Vagina (tissue), 2 donors: ENCODE data around the gene WWOX.
"Not testable (repeated sequence)": the region's sequence is repeated elsewhere in the genome, so short reads cannot be mapped to it uniquely, and the experiment has no call there.

Experiments used
- POLR2A ChIP-seq, 2 donors: fragments of 450-650 bp; IDR thresholded peaks; one replicate each; pipeline ENCODE4 v1.6.1; 2017; ENCODE audit warnings: antibody characterized with exemption in 2 of 2, mild to moderate bottlenecking in 2 of 2, moderate library complexity in 2 of 2
- POLR2AphosphoS5 ChIP-seq, 2 donors: sonication (generic); formaldehyde crosslinking; IDR thresholded peaks; one replicate each; pipeline ENCODE4 v1.9.0; 2017; ENCODE audit warnings: antibody characterized with exemption in 2 of 2, mild to moderate bottlenecking in 2 of 2, low read depth in 1 of 2; ENCODE audit not compliant: insufficient read depth in 1 of 2
- TF ChIP-seq, protein P1 (sequence below), 3 experiments: fragments of 450-650 bp in 2 of 3; fragments of 200-600 bp in 1 of 3; sonication (generic) in 1 of 3; IDR thresholded peaks; one replicate each; pipeline ENCODE4 v1.5.1; 2017 to 2019; ENCODE audit warnings: antibody characterized with exemption in 3 of 3, mild to moderate bottlenecking in 2 of 3, moderate library complexity in 2 of 3

DNA sequence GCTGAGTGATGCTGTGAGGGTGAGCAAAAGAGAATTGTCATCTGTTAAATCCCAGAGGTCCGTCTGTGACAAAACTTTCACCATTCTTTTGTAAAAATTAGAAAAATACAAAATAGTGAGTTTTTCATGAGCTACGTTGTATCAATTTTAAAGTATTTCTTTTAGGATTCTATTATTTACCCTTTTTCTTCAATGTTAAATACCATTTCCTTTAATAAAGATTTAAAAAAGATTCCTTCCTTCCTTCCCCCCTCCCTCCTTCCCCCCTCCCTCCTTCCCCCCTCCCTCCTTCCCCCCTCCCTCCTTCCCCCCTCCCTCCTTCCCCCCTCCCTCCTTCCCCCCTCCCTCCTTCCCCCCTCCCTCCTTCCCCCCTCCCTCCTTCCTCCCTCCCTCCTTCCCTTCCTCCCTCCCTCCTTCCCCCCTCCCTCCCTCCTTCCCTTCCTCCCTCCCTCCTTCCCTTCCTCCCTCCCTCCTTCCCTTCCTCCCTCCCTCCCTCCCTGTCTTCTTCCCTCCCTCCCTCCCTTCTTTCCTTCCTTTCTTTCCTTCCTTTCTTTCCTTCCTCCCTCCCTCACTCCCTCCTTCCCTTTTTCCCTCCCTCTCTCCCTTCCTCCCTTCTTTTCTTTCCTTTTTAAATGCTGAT is 505.1 kb downstream of the WWOX start:
- TF ChIP-seq, protein P1, sequence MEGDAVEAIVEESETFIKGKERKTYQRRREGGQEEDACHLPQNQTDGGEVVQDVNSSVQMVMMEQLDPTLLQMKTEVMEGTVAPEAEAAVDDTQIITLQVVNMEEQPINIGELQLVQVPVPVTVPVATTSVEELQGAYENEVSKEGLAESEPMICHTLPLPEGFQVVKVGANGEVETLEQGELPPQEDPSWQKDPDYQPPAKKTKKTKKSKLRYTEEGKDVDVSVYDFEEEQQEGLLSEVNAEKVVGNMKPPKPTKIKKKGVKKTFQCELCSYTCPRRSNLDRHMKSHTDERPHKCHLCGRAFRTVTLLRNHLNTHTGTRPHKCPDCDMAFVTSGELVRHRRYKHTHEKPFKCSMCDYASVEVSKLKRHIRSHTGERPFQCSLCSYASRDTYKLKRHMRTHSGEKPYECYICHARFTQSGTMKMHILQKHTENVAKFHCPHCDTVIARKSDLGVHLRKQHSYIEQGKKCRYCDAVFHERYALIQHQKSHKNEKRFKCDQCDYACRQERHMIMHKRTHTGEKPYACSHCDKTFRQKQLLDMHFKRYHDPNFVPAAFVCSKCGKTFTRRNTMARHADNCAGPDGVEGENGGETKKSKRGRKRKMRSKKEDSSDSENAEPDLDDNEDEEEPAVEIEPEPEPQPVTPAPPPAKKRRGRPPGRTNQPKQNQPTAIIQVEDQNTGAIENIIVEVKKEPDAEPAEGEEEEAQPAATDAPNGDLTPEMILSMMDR (IDR thresholded peaks at IDR 0.05) = not testable (repeated sequence)
- TF ChIP-seq POLR2A (IDR thresholded peaks at IDR 0.05); POLR2AphosphoS5 (IDR thresholded peaks at IDR 0.05; ENCODE audit: insufficient read depth in 1 of 2, low read depth in 1 of 2): not testable (repeated sequence)
